HG03469 (cell line): Measurements from ENCODE around the gene TBXAS1.

Experiments used
- ATAC-seq: cut with Tn5 transposase; IDR thresholded peaks from one replicate; pipeline ENCODE4 v1.9.1; 2021; ENCODE audit warnings: mild to moderate bottlenecking, moderate library complexity, moderate number of reproducible peaks; ENCODE audit not compliant: unreplicated experiment

The TBXAS1 gene

DNA sequence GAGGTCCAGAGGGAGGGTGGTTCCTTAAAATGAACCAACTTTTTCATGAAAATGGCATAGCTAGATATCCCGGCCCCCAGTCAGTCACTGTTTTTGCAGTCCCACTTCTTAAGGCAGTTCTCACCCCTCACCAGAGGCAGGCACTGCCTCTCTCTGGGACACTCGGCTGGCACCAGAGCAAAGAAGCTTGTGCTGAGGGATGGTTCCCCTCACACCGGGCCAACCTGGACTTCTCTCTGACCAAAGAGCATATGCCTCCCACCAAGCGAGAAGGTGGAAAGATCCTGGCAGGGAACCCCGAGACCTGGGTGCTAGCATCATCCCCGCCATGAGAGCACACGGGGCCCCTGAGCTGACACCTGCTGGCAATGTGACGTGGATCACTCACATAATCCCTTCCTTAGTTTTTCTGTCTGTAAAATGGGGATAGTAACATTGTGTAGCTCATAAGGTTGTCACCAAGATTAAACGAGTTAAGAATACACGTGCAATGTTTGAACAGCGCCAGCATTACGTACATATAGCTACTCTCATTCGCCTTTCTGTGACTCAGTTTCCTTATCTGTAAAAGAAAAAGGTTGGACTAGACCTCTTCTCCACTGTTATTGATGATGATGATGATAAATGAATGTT lies 145.2 kb downstream of the TBXAS1 start:
- no peak for ATAC-seq

- no peak for ATAC-seq
Measured at GRCh38 chr7:139976055-139976837, 147.2 kb downstream of the TBXAS1 start.

DNA sequence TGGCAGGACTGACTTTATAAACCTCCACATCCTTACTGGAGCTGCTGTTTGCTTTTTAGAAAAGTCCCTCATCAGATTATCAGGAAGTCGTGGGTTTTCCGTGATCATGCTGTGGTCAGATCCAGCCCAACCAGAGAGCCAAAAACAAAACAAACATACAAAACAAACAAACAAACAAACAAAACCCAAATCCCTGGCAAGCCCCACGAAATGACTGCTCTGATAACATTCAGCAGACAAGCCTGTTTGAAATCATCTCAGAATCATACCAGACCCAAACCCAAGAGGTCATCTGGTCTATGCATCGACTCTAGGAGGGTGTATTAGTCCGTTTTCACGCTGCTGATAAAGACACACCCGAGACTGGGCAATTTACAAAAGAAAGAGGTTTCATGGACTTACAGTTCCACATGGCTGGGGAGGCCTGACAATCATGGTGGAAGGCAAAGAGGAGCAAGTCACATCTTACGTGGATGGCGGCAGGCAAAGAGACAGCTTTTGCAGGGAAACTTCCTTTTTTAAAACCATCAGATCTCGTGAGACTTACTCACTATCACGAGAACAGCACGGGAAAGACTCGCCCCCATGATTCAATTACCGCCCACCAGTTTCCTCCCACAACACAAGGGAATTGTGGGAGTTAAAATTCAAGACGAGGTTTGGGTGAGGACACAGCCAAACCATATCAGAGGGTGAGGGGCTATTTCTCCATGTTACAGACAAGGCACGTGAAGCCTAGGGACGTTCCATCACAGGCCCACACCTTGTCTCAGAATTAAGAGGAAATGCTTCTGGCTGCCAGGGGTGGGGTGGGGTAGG lies 148.0 kb downstream of the TBXAS1 start:
- ATAC-seq, result no peak

DNA sequence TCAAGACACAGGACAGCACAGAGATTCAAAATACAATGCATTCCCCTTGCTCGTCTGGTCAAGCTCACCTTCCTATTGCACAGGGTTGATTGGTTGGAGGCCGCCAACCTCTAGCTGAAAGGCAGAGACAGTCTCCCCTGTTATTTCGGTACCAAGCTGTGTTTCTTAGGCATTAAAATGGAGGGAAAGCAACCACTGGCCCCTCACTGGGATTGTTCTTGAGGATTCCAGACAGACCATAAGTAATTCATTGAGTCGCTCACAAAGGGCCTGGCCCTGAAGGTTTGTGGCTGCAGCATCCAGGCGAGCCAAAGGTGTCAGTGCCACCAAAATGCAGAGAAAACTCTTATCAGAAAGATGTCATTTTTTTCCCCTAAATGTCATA lies 152.4 kb downstream of the TBXAS1 start:
- no peak for ATAC-seq

- ATAC-seq, result no peak
Measured at GRCh38 chr7:139982927-139983920, 154.2 kb downstream of the TBXAS1 start.

GRCh38 chr7:139984642-139985539 lies 155.8 kb downstream of the TBXAS1 start:
- ATAC-seq, result no peak

DNA sequence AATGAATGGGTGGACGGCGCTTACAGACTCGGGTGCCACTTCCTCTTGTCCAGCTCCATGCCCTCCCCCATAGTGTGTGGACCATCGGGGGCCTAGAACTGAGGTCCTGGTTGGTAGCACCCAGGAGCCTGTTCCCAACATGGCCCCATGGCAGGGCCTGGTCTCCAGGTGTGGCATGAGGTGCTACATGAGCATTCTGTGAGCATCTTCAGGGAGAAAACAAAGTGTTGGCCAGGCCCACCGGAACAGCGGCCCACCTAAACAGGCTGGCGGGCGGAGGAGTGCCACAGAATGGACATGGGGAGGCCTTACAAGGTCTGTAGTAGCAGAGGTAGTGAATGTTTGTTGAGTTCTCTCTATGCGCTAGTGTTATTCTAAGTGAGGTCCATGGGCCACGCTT lies 156.7 kb downstream of the TBXAS1 start:
- ATAC-seq, result no peak

GRCh38 chr7:139987691-139988516 lies 158.8 kb downstream of the TBXAS1 start:
- ATAC-seq, result no peak

GRCh38 chr7:139989366-139990141 lies 160.5 kb downstream of the TBXAS1 start:
- ATAC-seq, result no peak

DNA sequence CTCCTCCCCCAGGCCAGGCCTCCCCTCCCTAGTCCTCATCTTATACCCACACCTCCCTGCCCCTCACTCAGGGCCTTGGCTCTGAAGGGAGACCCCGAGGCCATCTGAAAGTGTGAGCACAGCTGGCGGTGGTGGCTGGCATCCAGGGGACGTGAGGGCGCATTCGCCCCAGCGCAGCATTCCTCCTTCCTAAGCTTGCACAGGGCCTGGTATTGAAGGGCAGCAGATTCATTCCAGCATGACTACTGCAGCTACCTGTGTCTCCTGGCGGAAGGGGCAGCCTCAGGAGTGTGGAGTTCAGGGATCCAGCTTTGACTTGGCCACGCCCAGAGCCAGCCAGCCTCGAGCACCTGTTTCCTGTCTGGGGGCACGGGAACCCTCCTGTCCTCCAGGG lies 161.1 kb downstream of the TBXAS1 start:
- ATAC-seq, result no peak

DNA sequence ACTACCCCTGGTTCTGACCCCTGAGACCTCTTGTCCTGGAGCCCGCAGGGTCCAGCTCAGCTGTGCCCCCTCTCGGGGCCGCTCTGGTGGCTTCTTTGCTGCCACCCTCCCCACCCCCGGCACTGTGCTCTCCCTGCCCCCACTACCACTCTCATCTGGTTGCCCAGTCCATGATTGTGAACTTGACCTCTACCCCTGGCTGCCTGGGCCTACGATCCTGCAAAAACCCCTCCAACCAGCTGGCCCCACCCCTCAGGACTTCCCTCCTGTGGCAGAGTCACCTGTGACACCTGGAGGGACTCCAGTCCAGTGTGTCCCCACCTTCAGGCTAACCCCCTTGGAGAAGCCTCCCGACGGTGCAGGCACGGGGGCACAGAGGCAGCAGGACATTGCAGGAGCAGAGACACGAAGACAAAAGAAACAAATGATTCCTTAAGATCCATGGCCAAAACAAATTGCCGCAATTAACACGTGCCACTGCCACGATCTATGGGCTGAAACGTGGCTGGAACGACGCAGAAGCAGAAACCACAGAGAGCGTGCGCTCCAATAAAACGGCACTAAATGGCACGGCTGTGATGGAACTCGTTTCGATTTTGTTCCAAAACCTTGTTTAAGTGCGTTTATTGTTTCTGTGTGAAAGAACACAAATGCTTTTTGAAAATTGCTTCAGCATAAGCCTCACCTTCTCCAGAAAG lies 161.7 kb downstream of the TBXAS1 start:
- no peak for ATAC-seq

DNA sequence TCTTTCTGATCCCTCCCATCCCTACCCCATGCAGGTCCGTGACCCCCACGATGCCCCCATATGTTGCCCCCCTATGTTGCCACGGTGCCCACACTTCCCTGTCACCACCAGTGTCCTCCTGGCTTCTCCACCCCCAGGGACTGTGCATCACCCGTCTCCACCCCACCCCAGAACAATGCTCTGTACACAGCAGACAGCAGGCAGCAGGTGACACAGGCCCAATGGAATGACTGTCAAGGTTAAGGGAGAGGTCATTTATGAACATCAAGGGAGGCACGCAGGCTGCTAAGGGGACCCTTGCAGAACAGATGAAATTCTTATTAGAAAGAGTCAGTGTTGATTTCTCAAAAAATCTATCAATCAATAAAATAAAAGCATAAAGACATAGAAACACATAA lies 162.2 kb downstream of the TBXAS1 start:
- ATAC-seq, result no peak

GRCh38 chr7:139991911-139992310 lies 162.8 kb downstream of the TBXAS1 start:
- ATAC-seq, result no peak

DNA sequence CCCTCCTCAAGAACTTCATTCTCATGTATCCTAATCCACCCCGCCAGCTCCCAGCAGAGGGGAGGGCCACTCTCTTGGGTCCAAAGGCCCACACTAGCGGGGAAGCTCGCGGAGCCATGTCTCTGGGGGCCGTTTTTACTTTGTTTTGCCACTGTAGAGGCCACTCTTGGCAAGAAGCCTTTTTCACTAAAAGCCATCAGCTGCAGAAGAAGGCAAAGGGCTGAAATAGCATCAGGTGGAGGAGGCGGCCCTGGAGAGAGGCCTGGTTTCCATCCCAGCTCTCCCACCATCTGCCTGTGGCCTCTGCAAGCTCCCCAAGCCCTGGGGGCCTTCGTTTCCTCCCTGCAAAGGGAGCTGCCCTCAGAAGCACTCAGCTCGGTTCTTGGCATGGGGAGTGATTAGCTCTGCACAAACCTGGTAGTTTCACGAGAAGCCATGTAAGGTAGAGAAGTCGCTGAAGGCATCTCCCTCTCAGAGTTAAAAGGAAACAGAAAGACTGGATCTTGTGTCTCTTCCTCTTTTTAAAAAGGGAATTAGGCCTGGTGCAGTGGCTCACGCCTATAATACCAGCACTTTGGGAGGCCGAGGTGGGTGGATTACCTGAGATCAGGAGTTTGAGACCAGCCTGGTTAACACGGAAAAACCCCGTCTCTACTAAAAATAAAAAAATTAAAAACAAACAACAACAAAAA lies 163.4 kb downstream of the TBXAS1 start:
- no peak for ATAC-seq

- ATAC-seq, result no peak
Measured at GRCh38 chr7:139993169-139993568, 164.1 kb downstream of the TBXAS1 start.

GRCh38 chr7:139993592-139993991 lies 164.5 kb downstream of the TBXAS1 start:
- ATAC-seq, result no peak

GRCh38 chr7:139994356-139994755 lies 165.3 kb downstream of the TBXAS1 start:
- ATAC-seq, result no peak
